ENCODE measurements around the gene FZR1. TPM values are rescaled to one million over a fixed set of nuclear protein-coding genes. Genes with fewer than 3 reads are reported as not detected.
A peak's percentile ranks its signal among the peaks of the same experiment; 100 is the strongest.

FZR1 gene
- total and polyA plus RNA-seq, 2 of the 13 experiments (the other 11 are each of a cell fraction or from before 2014, with no cell fraction given): 29.0 to 30.8 TPM

DNA sequence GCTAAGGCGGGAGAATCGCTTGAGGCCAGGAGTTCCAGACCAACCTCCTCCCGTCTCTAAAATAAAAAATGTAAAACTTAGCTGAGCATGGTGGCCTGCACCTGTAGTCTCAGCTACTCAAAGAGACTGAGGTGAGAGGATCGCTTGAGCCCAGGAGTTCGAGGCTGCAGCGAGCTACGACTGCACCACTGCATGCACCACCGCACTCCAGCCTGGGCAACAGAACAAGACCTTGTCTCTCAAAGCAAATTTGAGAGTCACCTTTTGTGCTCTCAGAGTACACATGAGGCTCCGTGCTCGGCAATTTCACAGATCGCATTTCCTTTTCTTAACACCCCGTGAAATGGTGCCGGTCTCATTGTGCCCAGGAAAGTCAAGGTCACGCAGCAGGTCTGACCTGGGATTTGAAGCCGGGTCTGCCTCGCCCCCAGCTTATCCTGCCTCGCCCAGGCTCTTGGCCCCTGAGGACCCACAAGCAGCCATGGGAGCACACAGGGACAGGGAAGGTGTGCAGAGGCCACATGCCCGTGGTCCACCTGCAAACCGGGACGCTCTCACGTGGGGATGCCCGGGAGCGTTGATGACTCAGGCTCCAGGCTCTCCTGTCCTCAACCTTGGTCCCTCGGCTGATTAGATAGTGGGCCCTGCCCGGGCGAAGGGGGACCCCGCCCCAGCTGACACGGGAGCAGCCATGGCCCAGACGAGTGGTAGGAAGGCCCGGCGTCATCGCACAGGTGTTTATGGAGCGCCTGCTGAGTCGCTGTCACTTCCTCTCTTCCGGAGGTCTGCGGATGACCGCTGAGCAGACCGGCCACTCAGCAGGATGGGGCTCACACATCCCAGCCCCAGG lies 24.6 kb upstream of the FZR1 start (continued):
- TF ChIP-seq, protein P1, sequence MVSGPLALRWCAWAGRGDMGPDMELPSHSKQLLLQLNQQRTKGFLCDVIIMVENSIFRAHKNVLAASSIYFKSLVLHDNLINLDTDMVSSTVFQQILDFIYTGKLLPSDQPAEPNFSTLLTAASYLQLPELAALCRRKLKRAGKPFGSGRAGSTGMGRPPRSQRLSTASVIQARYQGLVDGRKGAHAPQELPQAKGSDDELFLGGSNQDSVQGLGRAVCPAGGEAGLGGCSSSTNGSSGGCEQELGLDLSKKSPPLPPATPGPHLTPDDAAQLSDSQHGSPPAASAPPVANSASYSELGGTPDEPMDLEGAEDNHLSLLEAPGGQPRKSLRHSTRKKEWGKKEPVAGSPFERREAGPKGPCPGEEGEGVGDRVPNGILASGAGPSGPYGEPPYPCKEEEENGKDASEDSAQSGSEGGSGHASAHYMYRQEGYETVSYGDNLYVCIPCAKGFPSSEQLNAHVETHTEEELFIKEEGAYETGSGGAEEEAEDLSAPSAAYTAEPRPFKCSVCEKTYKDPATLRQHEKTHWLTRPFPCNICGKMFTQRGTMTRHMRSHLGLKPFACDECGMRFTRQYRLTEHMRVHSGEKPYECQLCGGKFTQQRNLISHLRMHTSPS (CRISPR knock-in tag; IDR thresholded peaks at IDR 0.05; ENCODE audit: low read depth): peak; percentile 68
- TF ChIP-seq, protein P2, sequence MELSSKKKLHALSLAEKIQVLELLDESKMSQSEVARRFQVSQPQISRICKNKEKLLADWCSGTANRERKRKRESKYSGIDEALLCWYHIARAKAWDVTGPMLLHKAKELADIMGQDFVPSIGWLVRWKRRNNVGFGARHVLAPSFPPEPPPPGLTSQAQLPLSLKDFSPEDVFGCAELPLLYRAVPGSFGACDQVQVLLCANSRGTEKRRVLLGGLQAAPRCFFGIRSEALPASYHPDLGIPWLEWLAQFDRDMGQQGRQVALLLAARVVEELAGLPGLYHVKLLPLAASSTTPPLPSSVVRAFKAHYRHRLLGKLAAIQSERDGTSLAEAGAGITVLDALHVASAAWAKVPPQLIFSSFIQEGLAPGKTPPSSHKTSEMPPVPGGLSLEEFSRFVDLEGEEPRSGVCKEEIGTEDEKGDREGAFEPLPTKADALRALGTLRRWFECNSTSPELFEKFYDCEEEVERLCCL (CRISPR knock-in tag; IDR thresholded peaks at IDR 0.05; ENCODE audit: borderline replicate concordance): no peak
- TF ChIP-seq NAIF1 (CRISPR knock-in tag; IDR thresholded peaks at IDR 0.05; ENCODE audit: borderline replicate concordance) (no peak), ZNF567 (CRISPR knock-in tag; IDR thresholded peaks at IDR 0.05; ENCODE audit: borderline replicate concordance) (no peak), FOXK2 (IDR thresholded peaks at IDR 0.05) (no peak), HNRNPK (IDR thresholded peaks at IDR 0.05; ENCODE audit: low read depth, low read length, poor library complexity, severe bottlenecking) (no peak), HDAC2 (CRISPR knock-in tag; IDR thresholded peaks at IDR 0.05) (peak; percentile 43; the same call in 1 of the 2 replicates), ZNF816 (CRISPR knock-in tag; IDR thresholded peaks at IDR 0.05; ENCODE audit: borderline replicate concordance) (peak; percentile 65; the same call in 1 of the 2 replicates), XRCC5 (optimal IDR thresholded peaks at IDR 0.05; ENCODE audit: low read length) (peak; percentile 26), ZNF570 (CRISPR knock-in tag; IDR thresholded peaks at IDR 0.05; ENCODE audit: borderline replicate concordance) (no peak), GTF3A (CRISPR knock-in tag; conservative IDR thresholded peaks at IDR 0.05) (no peak), ZNF644 (CRISPR knock-in tag; IDR thresholded peaks at IDR 0.05; ENCODE audit: low read depth) (no peak), TCF7 (IDR thresholded peaks at IDR 0.05; ENCODE audit: low read depth) (no peak), ZNF333 (CRISPR knock-in tag; IDR thresholded peaks at IDR 0.05; ENCODE audit: borderline replicate concordance) (no peak), ZNF547 (CRISPR knock-in tag; IDR thresholded peaks at IDR 0.05) (peak; percentile 94), ZMYM2 (CRISPR knock-in tag; IDR thresholded peaks at IDR 0.05) (0 out of 2 replicates have a peak, but pooled peaks have one; percentile 25)
- TF ChIP-seq, protein P3, sequence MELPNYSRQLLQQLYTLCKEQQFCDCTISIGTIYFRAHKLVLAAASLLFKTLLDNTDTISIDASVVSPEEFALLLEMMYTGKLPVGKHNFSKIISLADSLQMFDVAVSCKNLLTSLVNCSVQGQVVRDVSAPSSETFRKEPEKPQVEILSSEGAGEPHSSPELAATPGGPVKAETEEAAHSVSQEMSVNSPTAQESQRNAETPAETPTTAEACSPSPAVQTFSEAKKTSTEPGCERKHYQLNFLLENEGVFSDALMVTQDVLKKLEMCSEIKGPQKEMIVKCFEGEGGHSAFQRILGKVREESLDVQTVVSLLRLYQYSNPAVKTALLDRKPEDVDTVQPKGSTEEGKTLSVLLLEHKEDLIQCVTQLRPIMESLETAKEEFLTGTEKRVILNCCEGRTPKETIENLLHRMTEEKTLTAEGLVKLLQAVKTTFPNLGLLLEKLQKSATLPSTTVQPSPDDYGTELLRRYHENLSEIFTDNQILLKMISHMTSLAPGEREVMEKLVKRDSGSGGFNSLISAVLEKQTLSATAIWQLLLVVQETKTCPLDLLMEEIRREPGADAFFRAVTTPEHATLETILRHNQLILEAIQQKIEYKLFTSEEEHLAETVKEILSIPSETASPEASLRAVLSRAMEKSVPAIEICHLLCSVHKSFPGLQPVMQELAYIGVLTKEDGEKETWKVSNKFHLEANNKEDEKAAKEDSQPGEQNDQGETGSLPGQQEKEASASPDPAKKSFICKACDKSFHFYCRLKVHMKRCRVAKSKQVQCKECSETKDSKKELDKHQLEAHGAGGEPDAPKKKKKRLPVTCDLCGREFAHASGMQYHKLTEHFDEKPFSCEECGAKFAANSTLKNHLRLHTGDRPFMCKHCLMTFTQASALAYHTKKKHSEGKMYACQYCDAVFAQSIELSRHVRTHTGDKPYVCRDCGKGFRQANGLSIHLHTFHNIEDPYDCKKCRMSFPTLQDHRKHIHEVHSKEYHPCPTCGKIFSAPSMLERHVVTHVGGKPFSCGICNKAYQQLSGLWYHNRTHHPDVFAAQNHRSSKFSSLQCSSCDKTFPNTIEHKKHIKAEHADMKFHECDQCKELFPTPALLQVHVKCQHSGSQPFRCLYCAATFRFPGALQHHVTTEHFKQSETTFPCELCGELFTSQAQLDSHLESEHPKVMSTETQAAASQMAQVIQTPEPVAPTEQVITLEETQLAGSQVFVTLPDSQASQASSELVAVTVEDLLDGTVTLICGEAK (IDR thresholded peaks at IDR 0.05): no peak
- TF ChIP-seq, protein P3 (CRISPR knock-in tag; IDR thresholded peaks at IDR 0.05): peak; percentile 54; the same call in 1 of the 2 replicates

Measured in HepG2 (cell line).